GM12878 (cell line): ENCODE results near the gene FLNC. TPM values are rescaled to one million over a fixed set of nuclear protein-coding genes. Genes with fewer than 3 reads are reported as not detected.

Source experiments
- ATAC-seq: fragments of 200-7000 bp; cut with Tn5 transposase; 3 replicates; pipeline ENCODE4 v1.9.1; 2020; ENCODE audit warnings: mild to moderate bottlenecking, moderate library complexity
- BruUV-seq: library from RNA; stranded (reverse); fragments of 400-500 nt; replicated peaks from 2 replicates; lab custom pipeline; 2021; lab: Mats Ljungman, UMichigan
- CTCF ChIA-PET: fragments of 300-600 bp; sonication (Branson Sonifier 250); formaldehyde crosslinking; extraction: SDS; loops from one replicate; lab custom pipeline; 2021; ENCODE audit warnings: inconsistent platforms; lab: Yijun Ruan, JAX
- POLR2A ChIA-PET: fragments of 350-600 bp; formaldehyde crosslinking; extraction: SDS; loops from one replicate; lab custom pipeline; 2021; ENCODE audit warnings: inconsistent platforms; lab: Charles Lee
- RAD21 ChIA-PET: fragments of 300-600 bp; sonication (Branson Sonifier 250); formaldehyde crosslinking; loops from one replicate; lab custom pipeline; 2023; ENCODE audit warnings: antibody characterized with exemption; ENCODE audit not compliant: unreplicated experiment; lab: Charles Lee
- SMC1A ChIA-PET: fragments of 300-600 bp; sonication (Branson Sonifier 250); formaldehyde crosslinking; loops from one replicate; lab custom pipeline; 2023; ENCODE audit not compliant: unreplicated experiment, uncharacterized antibody; lab: Charles Lee
- DNase-seq: peaks from one replicate; pipeline ENCODE4 v3.0.0-alpha.2; 2011; ENCODE audit warnings: low read depth, low spot score
- FAIRE-seq: peaks from 3 replicates; lab custom pipeline; 2011; peaks lifted over from hg19 to GRCh38; lab: Jason Lieb, UNC
- H2AFZ ChIP-seq: 2 replicates; pipeline ENCODE4 v1.6.0; 2011; ENCODE audit warnings: low read depth, low read length, control low read depth; ENCODE audit not compliant: control insufficient read depth
- H3K27ac ChIP-seq: 2 replicates; pipeline ENCODE4 v1.5.1; 2011; ENCODE audit warnings: control low read depth; ENCODE audit not compliant: control insufficient read depth, insufficient read depth
- H3K27me3 ChIP-seq, 2 experiments: replicated peaks in 1 of 2; 2 replicates each; pipeline versions ENCODE4 v1.6.0 to v1.6.1; 2011; ENCODE audit warnings: low read length in 1 of 2; ENCODE audit not compliant: control insufficient read depth in 2 of 2, insufficient read depth in 2 of 2
- H3K36me3 ChIP-seq, 2 experiments: 2 replicates each; pipeline ENCODE4 v1.5.1; 2011; ENCODE audit warnings: low read length in 1 of 2; ENCODE audit not compliant: control insufficient read depth in 2 of 2, insufficient read depth in 2 of 2
- H3K4me1 ChIP-seq: 2 replicates; pipeline ENCODE4 v1.6.1; 2011; ENCODE audit warnings: mild to moderate bottlenecking, low read length, moderate library complexity, mixed read lengths; ENCODE audit not compliant: control insufficient read depth, insufficient read depth
- H3K4me2 ChIP-seq: 2 replicates; pipeline ENCODE4 v1.6.0; 2011; ENCODE audit warnings: control low read depth; ENCODE audit not compliant: control insufficient read depth, insufficient read depth
- H3K4me3 ChIP-seq: fragments of 200-600 bp; sonication (generic); 2 replicates; pipeline ENCODE4 v1.5.1; 2016
- H3K79me2 ChIP-seq: 2 replicates; pipeline ENCODE4 v1.6.0; 2011; ENCODE audit warnings: low read length; ENCODE audit not compliant: control insufficient read depth, insufficient read depth
- H3K9ac ChIP-seq: 2 replicates; pipeline ENCODE4 v1.8.0; 2011; ENCODE audit warnings: low read length, control low read depth, mixed read lengths; ENCODE audit not compliant: control insufficient read depth, insufficient read depth
- H3K9me3 ChIP-seq: replicated peaks from 3 replicates; pipeline ENCODE4 v1.5.1; 2011; ENCODE audit warnings: mild to moderate bottlenecking, low read length; ENCODE audit not compliant: control insufficient read depth, insufficient read depth
- H4K20me1 ChIP-seq: 2 replicates; pipeline ENCODE4 v1.6.0; 2011; ENCODE audit not compliant: control insufficient read depth, insufficient read depth
- MTA3 ChIP-seq: IDR thresholded peaks from 2 replicates; pipeline ENCODE4 v1.6.1; 2012; ENCODE audit warnings: low read length, inconsistent platforms, borderline replicate concordance
- WGBS: methylation state at CpG from one replicate; pipeline ENCODE4 v1.1.6; 2016; ENCODE audit warnings: low lambda C conversion rate; ENCODE audit not compliant: insufficient replicate concordance, insufficient coverage; ENCODE audit errors: missing lambda C conversion rate; 5-methylcytosine and 5-hydroxymethylcytosine counted together
- in situ Hi-C: fragments of 300-500 bp; cut with MboI; formaldehyde crosslinking; loops from 9 replicates; pipeline ENCODE4 v1.14.3; 2018; ENCODE audit warnings: mixed read lengths
- intact Hi-C: fragments of 100-400 bp; cut with micrococcal nuclease; formaldehyde crosslinking; loops from one replicate; pipeline ENCODE4 v1.14.2; 2022; ENCODE audit not compliant: unreplicated experiment
- polyA plus RNA-seq, 11 experiments: library from polyadenylated mRNA; depleted of rRNA in 4 of 11; unstranded in 6 of 11; stranded (reverse) in 5 of 11; fragments of >200 nt; fragmentation: Nextera tagmentation in 4 of 11; fragmentation: Illumina TruSeq in 1 of 11; extraction: Ambion mirVana in 4 of 11; extraction: Trizol in 1 of 11; gene quantifications; 1 replicate in 1 of 11; 2 replicates in 10 of 11; pipeline versions ENCODE4 v1.2.1 to v1.2.3, GENCODE V29; 2011 to 2016; ENCODE audit warnings: inconsistent platforms in 2 of 11, missing spikeins in 2 of 11, low read depth in 1 of 11
- total RNA-seq, 4 experiments: library from RNA; depleted of rRNA in 3 of 4; stranded (reverse); fragments of >200 nt in 3 of 4; fragmentation: Illumina TruSeq in 1 of 4; extraction: Trizol in 1 of 4; gene quantifications; 2 replicates each; pipeline versions ENCODE4 v1.2.1 to v1.2.3, GENCODE V29; 2013 to 2021
- TF ChIP-seq, protein P1 (sequence below): IDR thresholded peaks from 2 replicates; pipeline ENCODE4 v1.6.1; 2012; ENCODE audit warnings: mild to moderate bottlenecking, low read depth, low read length

FLNC gene
- total and polyA plus RNA-seq, 10 of the 15 experiments (the other 5 are each of a cell fraction or from before 2014, with no cell fraction given), result 0.01 to 0.21 (median 0.06) TPM; not detected in 3

DNA sequence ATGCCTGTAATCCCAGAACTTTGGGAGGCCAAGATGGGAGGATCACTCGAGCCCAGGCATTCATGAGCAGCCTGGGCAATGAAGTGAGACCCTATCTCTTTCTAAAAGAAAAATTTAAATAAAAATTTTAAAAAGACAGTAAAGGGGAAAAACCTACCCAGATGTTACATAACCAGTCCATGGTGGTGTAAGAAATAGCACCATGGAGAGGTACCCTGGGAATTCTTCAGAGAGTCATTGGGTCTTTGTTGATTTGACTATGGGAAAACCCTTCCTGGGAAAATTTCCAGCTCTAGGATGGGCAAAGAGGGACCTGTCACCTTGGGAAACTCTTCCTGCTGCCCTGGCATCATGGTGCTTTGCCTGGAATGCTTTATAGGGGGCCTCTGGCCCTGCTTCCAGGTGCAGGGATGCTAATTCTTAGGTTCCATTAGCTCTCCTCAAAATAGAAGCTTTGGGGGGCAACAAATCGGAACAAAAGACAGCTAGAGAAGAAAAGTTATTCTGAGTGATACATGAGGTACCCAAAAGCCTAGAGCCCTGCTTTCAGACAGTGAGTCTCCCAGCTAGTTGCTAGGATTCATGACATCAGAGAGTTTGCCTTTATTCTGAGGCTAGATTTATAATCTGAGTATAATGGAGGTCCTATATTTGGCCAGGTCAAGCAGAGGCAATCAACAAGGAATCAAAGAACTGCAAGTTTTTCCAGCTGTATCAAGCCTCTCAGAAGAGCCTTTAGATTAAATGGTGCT is 28.4 kb upstream of the FLNC start:
- SMC1A ChIA-PET, result interaction anchor here (0.6 kb wide), 1 partner anchor 529 kb away, joined by 3 read pairs; no protein-coding TSS in a partner anchor
- 35% methylated on average over 2 of the region's 2 CpGs for WGBS
- H3K79me2 ChIP-seq, result no peaks in the 10 kb centered on the region

More for the DNA sequence above, 28.4 kb upstream of the FLNC start:
- in situ Hi-C loops, result no loop called here
- no peak overlapping the region for H2AFZ ChIP-seq
- H3K27me3 ChIP-seq, result no peaks in the 10 kb centered on the region
- H3K27ac ChIP-seq, result no peak overlapping the region
- no peaks in the 10 kb centered on the region for H3K9me3 ChIP-seq
- POLR2A ChIA-PET, result no interaction called here
- no peak for ATAC-seq
- CTCF ChIA-PET, result no interaction called here
- H3K36me3 ChIP-seq, result no peaks in the 10 kb centered on the region
- no peak overlapping the region for H3K4me3 ChIP-seq
- RAD21 ChIA-PET, result no interaction called here
- intact Hi-C loops, result no loop called here
- H3K4me1 ChIP-seq, result no peaks in the 10 kb centered on the region
- DNase-seq, result no peak
- FAIRE-seq, result no peak
- H3K9ac ChIP-seq, result no peak overlapping the region
- BruUV-seq, result no TSS peak
- no peaks in the 10 kb centered on the region for H4K20me1 ChIP-seq
- no peak for TF ChIP-seq MTA3
- TF ChIP-seq, protein P1, sequence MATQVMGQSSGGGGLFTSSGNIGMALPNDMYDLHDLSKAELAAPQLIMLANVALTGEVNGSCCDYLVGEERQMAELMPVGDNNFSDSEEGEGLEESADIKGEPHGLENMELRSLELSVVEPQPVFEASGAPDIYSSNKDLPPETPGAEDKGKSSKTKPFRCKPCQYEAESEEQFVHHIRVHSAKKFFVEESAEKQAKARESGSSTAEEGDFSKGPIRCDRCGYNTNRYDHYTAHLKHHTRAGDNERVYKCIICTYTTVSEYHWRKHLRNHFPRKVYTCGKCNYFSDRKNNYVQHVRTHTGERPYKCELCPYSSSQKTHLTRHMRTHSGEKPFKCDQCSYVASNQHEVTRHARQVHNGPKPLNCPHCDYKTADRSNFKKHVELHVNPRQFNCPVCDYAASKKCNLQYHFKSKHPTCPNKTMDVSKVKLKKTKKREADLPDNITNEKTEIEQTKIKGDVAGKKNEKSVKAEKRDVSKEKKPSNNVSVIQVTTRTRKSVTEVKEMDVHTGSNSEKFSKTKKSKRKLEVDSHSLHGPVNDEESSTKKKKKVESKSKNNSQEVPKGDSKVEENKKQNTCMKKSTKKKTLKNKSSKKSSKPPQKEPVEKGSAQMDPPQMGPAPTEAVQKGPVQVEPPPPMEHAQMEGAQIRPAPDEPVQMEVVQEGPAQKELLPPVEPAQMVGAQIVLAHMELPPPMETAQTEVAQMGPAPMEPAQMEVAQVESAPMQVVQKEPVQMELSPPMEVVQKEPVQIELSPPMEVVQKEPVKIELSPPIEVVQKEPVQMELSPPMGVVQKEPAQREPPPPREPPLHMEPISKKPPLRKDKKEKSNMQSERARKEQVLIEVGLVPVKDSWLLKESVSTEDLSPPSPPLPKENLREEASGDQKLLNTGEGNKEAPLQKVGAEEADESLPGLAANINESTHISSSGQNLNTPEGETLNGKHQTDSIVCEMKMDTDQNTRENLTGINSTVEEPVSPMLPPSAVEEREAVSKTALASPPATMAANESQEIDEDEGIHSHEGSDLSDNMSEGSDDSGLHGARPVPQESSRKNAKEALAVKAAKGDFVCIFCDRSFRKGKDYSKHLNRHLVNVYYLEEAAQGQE, result peak; percentile 54
- no peak overlapping the region for H3K4me2 ChIP-seq
